ENCODE results near the gene STK16. TPM values are rescaled to one million over a fixed set of nuclear protein-coding genes. Genes with fewer than 3 reads are reported as not detected.
A peak's percentile ranks its signal among the peaks of the same experiment; 100 is the strongest.

Gene STK16
- total and polyA plus RNA-seq, 2 of the 13 experiments (the other 11 are each of a cell fraction or from before 2014, with no cell fraction given): 28.0 to 50.9 TPM

DNA sequence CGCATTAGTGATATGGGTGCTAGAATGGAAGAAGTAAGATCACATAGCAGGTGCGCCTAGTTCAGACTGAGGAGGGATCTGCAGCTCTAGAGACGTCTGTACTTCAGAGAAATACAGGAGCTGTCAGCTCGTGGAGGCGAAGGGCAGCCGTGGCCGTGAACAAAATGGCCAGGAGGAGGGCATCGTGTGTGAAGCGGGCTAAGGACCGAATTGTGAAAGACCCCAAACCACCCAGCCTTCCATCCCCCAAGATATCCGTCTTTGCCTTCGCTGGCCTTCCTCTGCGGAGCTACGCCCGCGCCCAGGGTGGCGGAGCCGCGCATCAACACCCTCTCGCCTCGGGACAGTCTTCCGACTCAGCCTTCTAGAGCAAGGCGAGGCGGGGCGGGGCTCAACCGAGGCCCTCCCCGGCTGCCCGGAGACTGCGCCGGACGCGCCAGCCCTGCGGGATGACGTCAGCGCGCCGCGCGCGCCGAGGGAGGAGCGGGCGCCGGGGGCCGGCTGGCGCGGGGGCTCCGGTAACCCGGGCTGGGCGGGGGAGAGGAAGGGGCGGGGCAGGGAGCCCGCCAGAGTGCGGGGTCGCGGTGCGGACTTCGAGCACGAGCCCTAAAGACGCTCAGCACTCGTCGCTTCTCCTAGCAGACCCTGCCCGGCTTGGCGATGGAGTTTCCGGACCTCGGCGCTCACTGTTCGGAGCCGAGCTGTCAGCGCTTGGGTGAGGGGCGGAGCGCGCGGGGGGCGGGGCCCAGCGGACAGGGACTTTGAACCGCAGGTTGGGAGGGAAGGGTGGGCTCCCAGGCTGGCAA lies 38.7 kb upstream of the STK16 start, which contains the start of gene ZFAND2B (continued):
- 0 out of 2 replicates have a peak, but pooled peaks have one; percentile 30 for TF ChIP-seq ZNF329 (CRISPR knock-in tag; IDR thresholded peaks at IDR 0.05; ENCODE audit: low read depth)
- no peak for TF ChIP-seq ZNF530 (CRISPR knock-in tag; IDR thresholded peaks at IDR 0.05; ENCODE audit: low read depth)
- TF ChIP-seq PAF1 (CRISPR knock-in tag; IDR thresholded peaks at IDR 0.05): 0 out of 2 replicates have a peak, but pooled peaks have one; percentile 66
- peak; percentile 76 for TF ChIP-seq MYC (CRISPR knock-in tag; IDR thresholded peaks at IDR 0.05; ENCODE audit: borderline replicate concordance)
- TF ChIP-seq, protein P1, sequence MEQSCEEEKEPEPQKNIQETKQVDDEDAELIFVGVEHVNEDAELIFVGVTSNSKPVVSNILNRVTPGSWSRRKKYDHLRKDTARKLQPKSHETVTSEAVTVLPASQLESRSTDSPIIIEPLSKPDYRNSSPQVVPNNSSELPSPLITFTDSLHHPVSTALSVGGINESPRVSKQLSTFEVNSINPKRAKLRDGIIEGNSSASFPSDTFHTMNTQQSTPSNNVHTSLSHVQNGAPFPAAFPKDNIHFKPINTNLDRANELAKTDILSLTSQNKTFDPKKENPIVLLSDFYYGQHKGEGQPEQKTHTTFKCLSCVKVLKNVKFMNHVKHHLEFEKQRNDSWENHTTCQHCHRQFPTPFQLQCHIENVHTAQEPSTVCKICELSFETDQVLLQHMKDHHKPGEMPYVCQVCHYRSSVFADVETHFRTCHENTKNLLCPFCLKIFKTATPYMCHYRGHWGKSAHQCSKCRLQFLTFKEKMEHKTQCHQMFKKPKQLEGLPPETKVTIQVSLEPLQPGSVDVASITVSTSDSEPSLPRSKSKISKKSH (CRISPR knock-in tag; IDR thresholded peaks at IDR 0.05; ENCODE audit: borderline replicate concordance): peak; percentile 91
- peak; percentile 87 for TF ChIP-seq PTBP1 (IDR thresholded peaks at IDR 0.05; ENCODE audit: low read depth, low read length, poor library complexity, severe bottlenecking)
- peak; percentile 67 for TF ChIP-seq YY1 (IDR thresholded peaks at IDR 0.05; ENCODE audit: insufficient read depth, insufficient replicate concordance, low read depth, low read length)
- TF ChIP-seq FOXK1 (CRISPR knock-in tag; IDR thresholded peaks at IDR 0.05; ENCODE audit: borderline replicate concordance, low read depth): no peak; the same call in 1 of the 2 replicates
- TF ChIP-seq SRF (IDR thresholded peaks at IDR 0.05; ENCODE audit: low read depth, low read length): 0 out of 2 replicates have a peak, but pooled peaks have one; percentile 46
- TF ChIP-seq, protein P2, sequence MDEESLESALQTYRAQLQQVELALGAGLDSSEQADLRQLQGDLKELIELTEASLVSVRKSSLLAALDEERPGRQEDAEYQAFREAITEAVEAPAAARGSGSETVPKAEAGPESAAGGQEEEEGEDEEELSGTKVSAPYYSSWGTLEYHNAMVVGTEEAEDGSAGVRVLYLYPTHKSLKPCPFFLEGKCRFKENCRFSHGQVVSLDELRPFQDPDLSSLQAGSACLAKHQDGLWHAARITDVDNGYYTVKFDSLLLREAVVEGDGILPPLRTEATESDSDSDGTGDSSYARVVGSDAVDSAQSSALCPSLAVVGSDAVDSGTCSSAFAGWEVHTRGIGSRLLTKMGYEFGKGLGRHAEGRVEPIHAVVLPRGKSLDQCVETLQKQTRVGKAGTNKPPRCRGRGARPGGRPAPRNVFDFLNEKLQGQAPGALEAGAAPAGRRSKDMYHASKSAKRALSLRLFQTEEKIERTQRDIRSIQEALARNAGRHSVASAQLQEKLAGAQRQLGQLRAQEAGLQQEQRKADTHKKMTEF (CRISPR knock-in tag; IDR thresholded peaks at IDR 0.05): peak; percentile 62
- TF ChIP-seq HDAC2 (CRISPR knock-in tag; IDR thresholded peaks at IDR 0.05): peak; percentile 51; the same call in 1 of the 2 replicates
- peak; percentile 43; the same call in 1 of the 2 replicates for TF ChIP-seq HNRNPL (IDR thresholded peaks at IDR 0.05; ENCODE audit: low read depth, low read length)
- peak; percentile 87 for TF ChIP-seq ZFX (CRISPR knock-in tag; IDR thresholded peaks at IDR 0.05; ENCODE audit: low read depth)
- TF ChIP-seq ZNF441 (CRISPR knock-in tag; IDR thresholded peaks at IDR 0.05; ENCODE audit: borderline replicate concordance): peak; percentile 97
- peak; percentile 80; the same call in 1 of the 2 replicates for TF ChIP-seq ZNF792 (CRISPR knock-in tag; IDR thresholded peaks at IDR 0.05)
- peak; percentile 70; the same call in 1 of the 2 replicates for TF ChIP-seq ZNF431 (CRISPR knock-in tag; IDR thresholded peaks at IDR 0.05; ENCODE audit: borderline replicate concordance, low read depth)
- peak; percentile 11; the same call in 1 of the 2 replicates for TF ChIP-seq ZNF629 (CRISPR knock-in tag; conservative IDR thresholded peaks at IDR 0.05)
- TF ChIP-seq, protein P3, sequence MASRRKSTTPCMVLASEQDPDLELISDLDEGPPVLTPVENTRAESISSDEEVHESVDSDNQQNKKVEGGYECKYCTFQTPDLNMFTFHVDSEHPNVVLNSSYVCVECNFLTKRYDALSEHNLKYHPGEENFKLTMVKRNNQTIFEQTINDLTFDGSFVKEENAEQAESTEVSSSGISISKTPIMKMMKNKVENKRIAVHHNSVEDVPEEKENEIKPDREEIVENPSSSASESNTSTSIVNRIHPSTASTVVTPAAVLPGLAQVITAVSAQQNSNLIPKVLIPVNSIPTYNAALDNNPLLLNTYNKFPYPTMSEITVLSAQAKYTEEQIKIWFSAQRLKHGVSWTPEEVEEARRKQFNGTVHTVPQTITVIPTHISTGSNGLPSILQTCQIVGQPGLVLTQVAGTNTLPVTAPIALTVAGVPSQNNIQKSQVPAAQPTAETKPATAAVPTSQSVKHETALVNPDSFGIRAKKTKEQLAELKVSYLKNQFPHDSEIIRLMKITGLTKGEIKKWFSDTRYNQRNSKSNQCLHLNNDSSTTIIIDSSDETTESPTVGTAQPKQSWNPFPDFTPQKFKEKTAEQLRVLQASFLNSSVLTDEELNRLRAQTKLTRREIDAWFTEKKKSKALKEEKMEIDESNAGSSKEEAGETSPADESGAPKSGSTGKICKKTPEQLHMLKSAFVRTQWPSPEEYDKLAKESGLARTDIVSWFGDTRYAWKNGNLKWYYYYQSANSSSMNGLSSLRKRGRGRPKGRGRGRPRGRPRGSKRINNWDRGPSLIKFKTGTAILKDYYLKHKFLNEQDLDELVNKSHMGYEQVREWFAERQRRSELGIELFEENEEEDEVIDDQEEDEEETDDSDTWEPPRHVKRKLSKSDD (CRISPR knock-in tag; IDR thresholded peaks at IDR 0.05; ENCODE audit: low read depth): no peak; the same call in 1 of the 2 replicates
- no peak for TF ChIP-seq NR2F6 (IDR thresholded peaks at IDR 0.05)
- TF ChIP-seq NR2F6 (CRISPR knock-in tag; IDR thresholded peaks at IDR 0.05): peak; percentile 23; the same call in 1 of the 2 replicates
- TF ChIP-seq NFYB (CRISPR knock-in tag; IDR thresholded peaks at IDR 0.05): peak; percentile 44; the same call in 1 of the 2 replicates
